Keratinocyte (primary cell): ENCODE measurements around the gene CACNA1E. TPM values are rescaled to one million over a fixed set of nuclear protein-coding genes. Genes with fewer than 3 reads are reported as not detected.

Experiments used
- DNase-seq: peaks from one replicate; pipeline ENCODE4 v3.0.0-alpha.2; 2011; ENCODE audit warnings: low read depth, missing footprints, low spot score
- FAIRE-seq: peaks from 2 replicates; lab custom pipeline; 2011; peaks lifted over from hg19 to GRCh38; lab: Jason Lieb, UNC
- H2AFZ ChIP-seq: 2 replicates; pipeline ENCODE4 v1.6.0; 2012; ENCODE audit warnings: low read length, control low read depth, inconsistent platforms; ENCODE audit not compliant: control insufficient read depth
- H3K27ac ChIP-seq: 2 replicates; pipeline ENCODE4 v1.5.1; 2011; ENCODE audit warnings: low read length; ENCODE audit not compliant: control insufficient read depth, insufficient read depth
- H3K27me3 ChIP-seq: 3 replicates; pipeline ENCODE4 v1.6.0; 2011; ENCODE audit warnings: low read length; ENCODE audit not compliant: control insufficient read depth, insufficient read depth; ENCODE audit errors: extremely low read depth
- H3K36me3 ChIP-seq, 2 experiments: 2 replicates in 1 of 2; 3 replicates in 1 of 2; pipeline ENCODE4 v1.5.1; 2011; ENCODE audit warnings: low read length in 2 of 2, mild to moderate bottlenecking in 1 of 2; ENCODE audit not compliant: control insufficient read depth in 2 of 2, insufficient read depth in 2 of 2; ENCODE audit errors: extremely low read depth in 1 of 2
- H3K4me1 ChIP-seq: 3 replicates; pipeline ENCODE4 v1.5.1; 2011; ENCODE audit warnings: low read length; ENCODE audit not compliant: control insufficient read depth, insufficient read depth; ENCODE audit errors: extremely low read depth
- H3K4me2 ChIP-seq: 3 replicates; pipeline ENCODE4 v1.6.0; 2011; ENCODE audit warnings: low read depth, low read length; ENCODE audit not compliant: control insufficient read depth, insufficient read depth; ENCODE audit errors: extremely low read depth
- H3K4me3 ChIP-seq, 3 experiments: fragments of 200-600 bp in 1 of 3; sonication (generic) in 1 of 3; 2 replicates in 2 of 3; 3 replicates in 1 of 3; pipeline ENCODE4 v1.5.1; 2011 to 2016; ENCODE audit warnings: low read length in 3 of 3, mild to moderate bottlenecking in 3 of 3, control low read depth in 2 of 3, inconsistent platforms in 1 of 3, low read depth in 1 of 3, mixed read lengths in 1 of 3, mixed run types in 1 of 3, moderate library complexity in 1 of 3; ENCODE audit not compliant: control insufficient read depth in 2 of 3, insufficient read depth in 2 of 3; ENCODE audit errors: extremely low read depth in 1 of 3
- H3K79me2 ChIP-seq: 2 replicates; pipeline ENCODE4 v1.6.0; 2012; ENCODE audit warnings: low read length; ENCODE audit not compliant: control insufficient read depth, insufficient read depth
- H3K9ac ChIP-seq: 3 replicates; pipeline ENCODE4 v1.6.0; 2011; ENCODE audit warnings: low read length; ENCODE audit not compliant: control insufficient read depth, insufficient read depth; ENCODE audit errors: extremely low read depth
- H3K9me1 ChIP-seq: 3 replicates; pipeline ENCODE4 v1.6.0; 2011; ENCODE audit warnings: low read length; ENCODE audit not compliant: control insufficient read depth, insufficient read depth; ENCODE audit errors: extremely low read depth
- H3K9me3 ChIP-seq: 2 replicates; pipeline ENCODE4 v1.5.1; 2012; ENCODE audit warnings: low read depth, low read length; ENCODE audit not compliant: control insufficient read depth
- H4K20me1 ChIP-seq: 3 replicates; pipeline ENCODE4 v1.6.0; 2011; ENCODE audit warnings: low read length; ENCODE audit not compliant: control insufficient read depth, insufficient read depth; ENCODE audit errors: extremely low read depth
- EZH2 ChIP-seq: IDR thresholded peaks from one replicate; pipeline ENCODE4 v1.6.1; 2012; ENCODE audit warnings: inconsistent platforms, mild to moderate bottlenecking, low read length, moderate library complexity
- dilution Hi-C: fragments of 300-500 bp; cut with MboI; formaldehyde crosslinking; loops from one replicate; pipeline ENCODE4 v1.7.0; 2020; ENCODE audit warnings: low sequenced_read_pairs; ENCODE audit not compliant: extremely low pct_ligation_motif_present
- polyA plus RNA-seq, 5 experiments: library from polyadenylated mRNA; depleted of rRNA in 3 of 5; stranded (reverse) in 3 of 5; stranded (forward) in 1 of 5; unstranded in 1 of 5; fragments of >200 nt; gene quantifications; 1 replicate in 1 of 5; 2 replicates in 3 of 5; 3 replicates in 1 of 5; pipeline versions ENCODE4 v1.2.1 to v1.2.3, GENCODE V29; 2011 to 2012; ENCODE audit warnings: missing spikeins in 2 of 5, low read depth in 1 of 5, low replicate concordance in 1 of 5
- TF ChIP-seq, protein P1 (sequence below), 3 experiments: IDR thresholded peaks in 1 of 3; conservative IDR thresholded peaks in 1 of 3; optimal IDR thresholded peaks in 1 of 3; 2 replicates in 2 of 3; 3 replicates in 1 of 3; pipeline versions ENCODE3 to v1.5.1; 2011; ENCODE audit warnings: low read length in 3 of 3, mild to moderate bottlenecking in 3 of 3, moderate library complexity in 2 of 3, control low read depth in 1 of 3, inconsistent platforms in 1 of 3; ENCODE audit not compliant: insufficient read depth in 2 of 3; ENCODE audit errors: extremely low read depth in 1 of 3

The CACNA1E gene
- polyA plus RNA-seq, 1 donor (not counting 4 experiments of a cell fraction or from before 2014, with no cell fraction given): not detected

DNA sequence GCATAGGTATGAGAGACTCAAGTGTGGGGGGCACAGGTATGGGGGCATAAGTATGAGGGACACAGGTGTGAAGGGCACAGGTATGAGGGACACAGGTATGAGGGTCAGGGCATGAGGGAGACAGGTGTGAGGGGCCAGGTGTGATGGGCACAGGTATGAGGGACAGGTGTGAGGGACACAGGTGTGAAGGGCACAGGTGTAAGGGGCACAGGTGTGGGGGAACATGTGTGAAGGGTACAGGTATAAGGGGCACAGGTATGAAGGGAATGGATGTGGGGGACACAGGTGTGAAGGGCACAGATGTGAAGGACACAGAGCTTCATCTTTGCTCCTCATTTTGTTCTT lies 41.2 kb upstream of the CACNA1E start:
- H2AFZ ChIP-seq: no peak overlapping the region
- dilution Hi-C loops: no loop called here

DNA sequence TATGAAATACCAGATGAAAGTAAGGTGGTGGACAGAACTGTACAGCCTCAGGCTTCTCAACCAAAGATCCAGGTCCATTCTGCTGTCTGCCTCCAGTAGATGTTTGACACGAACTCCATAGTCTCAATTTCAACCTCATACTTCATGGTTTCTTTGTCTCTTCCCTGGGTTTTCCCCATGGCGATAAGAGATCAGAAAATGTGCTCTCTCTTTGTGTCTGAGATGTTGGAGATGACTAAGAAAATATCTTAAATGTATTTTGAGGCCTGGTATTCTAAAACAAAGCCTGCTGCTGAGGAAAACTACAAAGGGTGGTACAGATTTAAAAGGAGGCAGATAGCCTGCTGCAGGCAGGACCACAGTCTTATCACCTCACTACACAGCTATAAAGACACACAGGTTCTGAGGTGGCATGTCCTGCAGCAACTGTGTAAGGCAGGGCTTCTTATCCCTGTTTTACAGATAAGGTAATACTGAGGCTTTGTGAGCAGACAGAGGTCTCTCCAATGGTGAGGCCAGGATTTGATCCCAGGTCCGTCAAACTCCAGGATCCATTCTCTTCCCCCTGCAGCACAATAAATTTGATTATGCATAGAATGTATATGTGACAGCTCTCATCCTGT lies 40.0 kb upstream of the CACNA1E start:
- H2AFZ ChIP-seq: no peak overlapping the region
- H3K36me3 ChIP-seq: no peaks in the 10 kb centered on the region
- H3K4me2 ChIP-seq: no peak overlapping the region
- no peaks in the 10 kb centered on the region for H3K79me2 ChIP-seq
- H3K9me1 ChIP-seq: no peaks in the 10 kb centered on the region
- H3K9ac ChIP-seq: no peak overlapping the region
- no peaks in the 10 kb centered on the region for H3K9me3 ChIP-seq
- H3K27ac ChIP-seq: no peak overlapping the region
- H3K27me3 ChIP-seq: no peaks in the 10 kb centered on the region
- no peaks in the 10 kb centered on the region for H3K4me1 ChIP-seq
- no peaks in the 10 kb centered on the region for H4K20me1 ChIP-seq
- DNase-seq (no peak), FAIRE-seq (no peak)
- dilution Hi-C loops: no loop called here
- TF ChIP-seq, protein P1, sequence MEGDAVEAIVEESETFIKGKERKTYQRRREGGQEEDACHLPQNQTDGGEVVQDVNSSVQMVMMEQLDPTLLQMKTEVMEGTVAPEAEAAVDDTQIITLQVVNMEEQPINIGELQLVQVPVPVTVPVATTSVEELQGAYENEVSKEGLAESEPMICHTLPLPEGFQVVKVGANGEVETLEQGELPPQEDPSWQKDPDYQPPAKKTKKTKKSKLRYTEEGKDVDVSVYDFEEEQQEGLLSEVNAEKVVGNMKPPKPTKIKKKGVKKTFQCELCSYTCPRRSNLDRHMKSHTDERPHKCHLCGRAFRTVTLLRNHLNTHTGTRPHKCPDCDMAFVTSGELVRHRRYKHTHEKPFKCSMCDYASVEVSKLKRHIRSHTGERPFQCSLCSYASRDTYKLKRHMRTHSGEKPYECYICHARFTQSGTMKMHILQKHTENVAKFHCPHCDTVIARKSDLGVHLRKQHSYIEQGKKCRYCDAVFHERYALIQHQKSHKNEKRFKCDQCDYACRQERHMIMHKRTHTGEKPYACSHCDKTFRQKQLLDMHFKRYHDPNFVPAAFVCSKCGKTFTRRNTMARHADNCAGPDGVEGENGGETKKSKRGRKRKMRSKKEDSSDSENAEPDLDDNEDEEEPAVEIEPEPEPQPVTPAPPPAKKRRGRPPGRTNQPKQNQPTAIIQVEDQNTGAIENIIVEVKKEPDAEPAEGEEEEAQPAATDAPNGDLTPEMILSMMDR (optimal IDR thresholded peaks at IDR 0.05 in 1 of 3, IDR thresholded peaks at IDR 0.05 in 1 of 3, conservative IDR thresholded peaks at IDR 0.05 in 1 of 3; ENCODE audit: extremely low read depth in 1 of 3, insufficient read depth in 2 of 3, low read length in 3 of 3): no peak
- TF ChIP-seq EZH2: no peak
- H3K4me3 ChIP-seq: no peak overlapping the region

More for the DNA sequence above, 41.2 kb upstream of the CACNA1E start:
- H3K79me2 ChIP-seq: no peaks in the 10 kb centered on the region
- no peaks in the 10 kb centered on the region for H3K9me1 ChIP-seq
- no peaks in the 10 kb centered on the region for H3K4me1 ChIP-seq
- no peak overlapping the region for H3K4me2 ChIP-seq
- DNase-seq (no peak), FAIRE-seq (no peak)
- TF ChIP-seq, protein P1 (optimal IDR thresholded peaks at IDR 0.05 in 1 of 3, IDR thresholded peaks at IDR 0.05 in 1 of 3, conservative IDR thresholded peaks at IDR 0.05 in 1 of 3; ENCODE audit: extremely low read depth in 1 of 3, insufficient read depth in 2 of 3, low read length in 3 of 3): no peak
- TF ChIP-seq EZH2: no peak
- no peak overlapping the region for H3K4me3 ChIP-seq
- no peaks in the 10 kb centered on the region for H3K27me3 ChIP-seq
- no peaks in the 10 kb centered on the region for H4K20me1 ChIP-seq
- no peak overlapping the region for H3K9ac ChIP-seq
- no peak overlapping the region for H3K27ac ChIP-seq
- no peaks in the 10 kb centered on the region for H3K9me3 ChIP-seq
- no peaks in the 10 kb centered on the region for H3K36me3 ChIP-seq
